ENCODE results near the gene ABCB9.
A peak's percentile ranks its signal among the peaks of the same experiment; 100 is the strongest.
"Not testable (repeated sequence)": the region's sequence is repeated elsewhere in the genome, so short reads cannot be mapped to it uniquely, and the experiment has no call there.

ABCB9 gene

DNA sequence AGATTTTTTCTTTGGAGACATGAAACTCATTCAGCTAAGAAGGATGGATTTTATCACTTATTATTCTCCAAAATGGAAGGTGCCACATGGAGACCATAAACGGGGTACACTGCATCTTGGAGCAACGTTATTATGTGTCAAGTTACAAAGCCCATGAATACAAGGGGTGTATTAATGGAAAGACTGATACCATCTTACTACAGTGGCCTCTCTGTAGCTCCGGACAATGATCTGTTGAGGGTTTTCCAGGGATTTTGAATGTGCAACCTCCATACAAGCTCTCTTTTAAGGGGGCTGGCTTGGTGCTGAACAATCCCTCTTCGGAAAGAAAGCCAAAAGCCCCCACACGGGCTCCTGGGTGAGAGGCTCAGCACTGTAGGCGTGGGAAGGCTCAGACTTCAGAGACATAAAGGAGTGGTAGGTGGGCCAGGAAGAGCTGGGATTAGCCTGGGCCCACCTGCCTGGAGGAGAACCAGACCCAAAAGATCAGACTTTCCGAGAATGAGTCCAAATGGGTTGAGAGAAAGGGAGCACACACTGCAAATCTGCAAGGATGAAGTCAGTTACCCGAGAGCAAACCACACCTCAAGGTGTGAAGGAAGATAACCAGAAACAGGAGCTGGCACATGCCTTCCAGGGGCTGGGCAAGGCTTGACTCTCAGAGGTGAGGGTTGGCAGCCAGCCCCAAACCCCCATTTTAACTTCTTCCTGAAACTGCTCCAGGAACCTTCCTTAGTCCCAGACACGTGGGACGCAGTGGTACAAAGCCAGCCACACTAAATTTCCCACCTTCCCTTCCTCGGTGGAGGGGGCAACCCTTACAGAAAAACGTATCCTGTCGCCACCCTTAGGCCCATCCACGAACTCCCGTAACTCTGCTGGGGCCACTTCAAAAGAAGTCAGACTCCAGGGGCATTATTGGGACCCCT, 71.8 kb downstream of the ABCB9 start:
- DNase-seq = peak in 1 of 4 experiments; percentile 23

DNA sequence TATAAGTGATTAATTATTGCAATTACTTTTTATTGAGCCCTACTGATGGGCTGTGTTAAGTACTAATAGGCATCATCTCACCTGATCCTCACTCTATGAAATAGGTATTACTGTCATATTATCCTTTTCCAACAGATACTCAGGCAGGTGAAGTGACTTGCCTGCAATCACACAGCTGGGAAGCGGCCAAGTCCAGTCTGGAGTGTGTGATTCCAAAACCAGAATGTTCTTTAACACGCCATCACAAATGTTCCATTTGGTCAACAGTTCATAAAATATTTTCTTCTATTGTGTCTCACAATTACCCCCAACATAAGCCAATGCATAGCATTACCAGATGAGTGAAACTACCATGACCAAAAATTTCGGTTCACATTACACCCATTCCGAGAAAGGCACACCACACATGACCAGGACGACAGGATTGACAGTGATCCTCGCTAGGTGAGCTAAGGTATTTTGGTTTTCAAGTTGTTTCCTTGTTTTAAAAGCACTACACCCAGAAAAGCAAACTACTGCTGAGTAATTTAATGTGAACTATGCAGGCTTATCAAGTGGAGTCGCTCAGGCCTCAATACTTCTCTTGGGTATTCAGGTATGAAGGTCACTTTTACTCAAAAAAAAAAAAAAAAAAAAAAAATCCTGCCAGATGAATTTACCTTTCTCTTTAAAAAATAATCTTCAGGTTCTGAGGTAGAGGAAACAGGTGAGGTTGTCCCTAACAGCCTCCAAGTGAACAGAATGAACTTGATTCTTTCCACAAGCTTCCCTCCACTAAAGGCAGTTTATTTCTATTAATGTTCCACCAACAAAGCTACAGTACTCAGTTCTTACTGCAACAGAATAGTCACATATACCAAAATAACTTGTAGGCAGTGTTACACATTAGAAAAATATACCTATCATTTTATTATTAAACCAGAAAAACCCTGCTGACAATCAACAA, 72.8 kb downstream of the ABCB9 start:
- DNase-seq = no peak

DNA sequence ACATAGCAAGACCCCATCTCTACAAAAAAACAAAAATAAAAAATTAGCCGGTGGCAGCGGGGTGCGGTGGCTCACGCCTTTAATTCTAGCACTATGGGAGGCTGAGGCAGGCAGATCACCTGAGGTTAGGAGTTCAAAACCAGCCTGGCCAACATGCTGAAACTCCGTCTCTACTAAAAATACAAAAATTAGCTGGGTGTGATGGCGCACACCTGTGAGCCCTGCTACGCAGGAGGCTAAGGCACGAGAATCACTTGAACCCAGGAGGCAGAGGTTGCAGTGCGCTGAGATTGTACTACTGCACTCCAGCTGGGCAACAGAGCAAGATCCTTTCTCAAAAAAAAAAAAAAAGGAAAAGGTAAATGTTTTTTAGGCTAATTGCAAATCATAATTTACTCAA, 73.5 kb downstream of the ABCB9 start:
- not testable (repeated sequence) for DNase-seq

DNA sequence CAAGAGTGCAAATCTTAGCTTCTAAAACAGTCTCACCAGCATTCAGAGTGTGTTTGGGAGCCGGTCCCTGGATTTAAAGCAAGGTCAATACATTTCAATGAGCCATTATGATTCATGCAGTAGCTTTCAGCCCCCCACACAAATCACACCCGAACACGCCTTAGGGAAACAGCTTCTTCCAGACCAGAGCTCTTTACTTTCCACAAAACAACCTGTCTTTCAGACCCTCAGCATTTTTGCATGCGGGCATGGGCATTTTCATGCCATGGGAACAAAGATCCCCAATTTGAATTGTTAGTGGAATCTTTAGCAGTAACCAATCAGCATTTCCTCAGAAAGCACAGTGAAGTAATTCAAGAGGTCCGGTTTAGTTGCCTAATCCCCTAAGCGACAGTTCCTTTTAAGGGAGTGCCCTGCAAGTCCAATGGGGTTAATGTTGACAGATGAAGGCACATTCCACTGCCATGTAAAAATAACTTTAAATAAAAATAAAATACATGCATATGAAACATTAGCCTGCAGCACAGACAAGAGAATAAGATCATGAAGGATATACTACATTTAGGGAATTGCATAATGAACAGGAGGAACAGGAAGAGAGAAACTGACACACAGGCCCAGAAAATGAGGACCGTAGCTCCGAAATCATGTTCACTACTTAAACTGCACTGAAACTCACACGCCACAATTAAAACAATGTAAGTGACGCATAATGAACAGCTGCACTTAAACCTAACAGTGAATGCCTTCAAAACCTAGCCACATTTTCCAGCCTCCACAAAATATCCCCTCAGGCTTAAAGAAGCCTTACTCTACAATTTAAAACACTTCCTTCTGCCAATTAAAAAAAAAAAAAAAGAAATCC, 74.4 kb downstream of the ABCB9 start:
- peak; percentile 65 to 83 (median 74) for DNase-seq

DNA sequence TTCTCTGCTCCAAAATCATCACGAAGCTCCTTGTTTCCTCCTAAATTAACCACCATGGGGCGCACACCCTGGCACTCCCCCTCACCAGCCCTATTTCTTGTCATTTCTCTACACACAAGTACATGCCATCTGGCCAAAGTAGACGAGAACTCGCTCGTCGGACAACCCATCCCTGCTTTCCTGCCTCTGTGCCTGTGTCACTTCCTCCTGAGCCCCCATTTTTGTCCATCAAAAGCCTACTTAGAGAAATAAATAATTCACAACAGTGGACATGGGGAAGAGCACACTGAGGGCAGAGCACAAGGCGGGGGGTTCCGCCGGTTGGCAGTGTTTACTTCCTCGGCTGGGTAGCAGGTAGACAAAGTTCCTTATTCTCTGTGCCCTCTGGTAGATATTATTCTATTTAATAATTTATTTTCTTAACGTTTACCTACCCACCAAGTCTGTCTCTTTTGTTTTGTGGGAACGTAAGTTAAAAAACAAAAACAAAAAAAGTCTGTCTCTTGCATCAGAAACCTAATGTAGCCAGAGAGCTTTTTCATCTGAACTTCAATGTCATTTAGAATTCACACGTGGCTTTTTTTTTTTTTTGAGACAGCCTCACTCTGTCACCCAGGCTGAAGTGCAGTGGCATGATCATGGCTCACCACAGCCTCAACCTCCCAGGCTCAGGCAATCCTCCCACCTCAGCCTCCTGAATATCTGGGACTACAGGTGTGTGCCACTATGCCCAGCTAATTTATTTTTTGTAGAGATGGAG, 76.3 kb downstream of the ABCB9 start:
- peak in 2 of 4 experiments; percentile 14 to 21 for DNase-seq

DNA sequence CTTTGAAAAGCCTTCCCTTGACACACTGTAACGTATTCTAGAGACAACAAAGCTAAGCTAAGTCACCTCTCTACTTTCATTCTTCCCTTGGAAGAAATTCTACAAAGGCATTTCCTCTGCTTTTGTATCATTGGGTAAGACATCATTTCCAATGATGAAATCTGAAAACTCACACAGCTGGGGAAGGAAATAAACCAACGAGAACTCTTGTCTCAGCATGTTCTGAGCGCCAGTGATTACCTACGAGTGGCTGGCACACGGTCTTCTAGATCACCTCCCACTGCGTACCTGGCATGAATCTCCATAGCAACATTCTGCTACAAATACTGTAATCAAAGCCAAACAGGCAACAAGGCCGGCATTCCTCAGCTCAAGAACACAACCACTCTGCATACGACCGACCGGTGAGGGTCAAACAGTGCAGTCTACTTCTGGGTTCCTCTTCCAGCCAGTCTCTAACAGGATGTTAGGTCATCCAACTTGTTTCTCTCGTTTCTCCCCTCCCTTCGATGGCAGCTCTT, 78.0 kb downstream of the ABCB9 start:
- DNase-seq = peak; percentile 70 to 85 (median 79)

DNA sequence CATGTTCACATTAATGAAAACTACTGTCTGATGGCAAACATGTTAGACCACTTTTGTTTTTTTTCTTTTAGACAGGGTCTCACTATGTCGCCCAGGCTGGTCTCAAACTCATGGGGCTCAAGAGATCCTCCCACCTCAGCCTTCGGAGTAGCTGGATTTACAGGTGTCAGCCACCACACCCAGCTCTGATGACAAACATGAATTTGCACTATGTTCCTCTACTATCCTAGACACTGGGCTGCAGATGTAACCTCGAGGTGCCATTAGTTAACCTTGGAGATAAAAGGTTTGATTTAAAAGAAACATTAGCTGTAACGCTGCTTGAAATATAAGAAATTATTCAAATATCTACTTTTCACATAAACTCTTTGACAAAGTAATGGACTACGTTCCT, 78.4 kb downstream of the ABCB9 start:
- DNase-seq = no peak

DNA sequence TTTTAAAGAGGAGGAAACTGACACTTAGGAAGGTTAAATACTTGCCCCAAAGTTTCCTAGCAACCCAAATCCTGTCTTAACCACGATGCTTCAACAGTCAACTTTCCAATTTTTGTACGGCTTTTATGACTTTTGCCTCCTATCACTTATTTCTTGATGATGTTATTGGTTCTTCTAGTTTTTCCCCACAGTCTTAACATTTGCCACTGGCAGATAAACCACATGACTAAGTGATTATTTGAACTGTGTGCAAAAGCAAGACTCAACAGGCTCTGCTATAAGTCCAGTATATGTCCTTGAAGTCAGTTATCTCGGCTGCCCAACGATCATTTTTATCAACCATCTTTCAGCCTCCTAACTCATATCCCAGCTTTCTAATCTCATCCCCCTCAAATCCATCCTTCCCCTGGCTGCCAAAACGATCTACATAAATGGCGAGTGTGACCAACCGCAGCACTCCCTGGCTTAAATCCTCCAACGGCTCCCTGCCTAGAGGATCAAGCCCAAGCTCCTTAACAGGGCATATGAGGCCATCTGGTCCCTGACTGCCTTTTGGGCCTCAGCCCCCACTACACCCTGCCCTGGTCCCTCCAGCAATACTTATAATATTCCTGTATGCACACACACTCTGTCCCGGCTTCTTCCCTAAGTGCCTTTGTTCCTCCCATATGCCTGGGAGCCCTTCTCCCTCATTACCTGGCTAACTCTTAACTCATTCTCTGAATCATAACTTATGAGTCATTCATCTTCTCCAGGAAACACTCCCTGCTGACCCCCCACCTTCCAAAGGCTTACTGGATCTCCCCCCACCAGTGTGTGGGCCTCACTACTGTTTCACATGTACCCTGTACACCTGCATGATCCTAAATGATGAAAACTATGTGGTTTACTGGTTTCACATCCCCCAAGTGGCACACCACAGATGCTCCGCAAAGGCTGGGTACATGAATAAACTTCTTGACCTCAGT, 79.1 kb downstream of the ABCB9 start:
- no peak for DNase-seq

DNA sequence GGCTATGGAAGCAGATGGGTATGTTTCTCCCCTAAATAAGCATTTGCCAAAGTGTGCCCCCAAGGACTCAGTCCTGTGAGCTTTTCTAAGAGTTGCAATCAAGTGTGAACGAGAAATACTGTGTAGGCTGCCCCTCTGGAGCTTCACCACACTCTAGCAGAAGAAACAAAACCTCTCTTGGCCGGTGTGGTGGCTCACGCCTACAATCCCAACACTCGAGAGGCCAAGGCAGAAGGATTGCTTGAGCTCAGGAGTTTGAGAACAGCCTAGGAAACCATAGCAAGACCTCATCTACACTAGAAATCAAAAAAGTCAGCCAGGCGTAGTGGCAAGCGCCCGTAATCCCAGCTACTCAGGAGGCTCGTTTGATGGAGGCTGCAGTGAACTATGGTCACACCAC, 80.1 kb downstream of the ABCB9 start:
- no peak for DNase-seq

DNA sequence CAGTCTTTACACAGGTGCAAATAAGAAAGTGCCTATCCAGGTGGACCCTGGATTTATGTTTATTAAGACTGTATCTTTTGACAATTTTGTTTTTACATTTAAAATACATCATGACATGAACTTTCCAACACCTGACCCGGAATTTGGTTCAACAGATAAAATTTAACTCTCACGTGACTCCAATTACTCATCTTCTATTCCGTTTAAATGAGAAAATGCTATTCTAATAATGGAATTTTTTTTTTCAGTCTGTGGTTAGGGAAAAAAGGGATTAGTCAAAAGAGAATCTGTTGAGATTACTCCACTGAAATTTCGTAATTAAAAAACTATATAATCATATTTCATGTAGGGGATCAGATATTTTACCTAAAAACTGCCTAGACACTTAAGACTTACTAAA, 81.4 kb downstream of the ABCB9 start:
- peak in 2 of 4 experiments; percentile 13 to 31 for DNase-seq

DNA sequence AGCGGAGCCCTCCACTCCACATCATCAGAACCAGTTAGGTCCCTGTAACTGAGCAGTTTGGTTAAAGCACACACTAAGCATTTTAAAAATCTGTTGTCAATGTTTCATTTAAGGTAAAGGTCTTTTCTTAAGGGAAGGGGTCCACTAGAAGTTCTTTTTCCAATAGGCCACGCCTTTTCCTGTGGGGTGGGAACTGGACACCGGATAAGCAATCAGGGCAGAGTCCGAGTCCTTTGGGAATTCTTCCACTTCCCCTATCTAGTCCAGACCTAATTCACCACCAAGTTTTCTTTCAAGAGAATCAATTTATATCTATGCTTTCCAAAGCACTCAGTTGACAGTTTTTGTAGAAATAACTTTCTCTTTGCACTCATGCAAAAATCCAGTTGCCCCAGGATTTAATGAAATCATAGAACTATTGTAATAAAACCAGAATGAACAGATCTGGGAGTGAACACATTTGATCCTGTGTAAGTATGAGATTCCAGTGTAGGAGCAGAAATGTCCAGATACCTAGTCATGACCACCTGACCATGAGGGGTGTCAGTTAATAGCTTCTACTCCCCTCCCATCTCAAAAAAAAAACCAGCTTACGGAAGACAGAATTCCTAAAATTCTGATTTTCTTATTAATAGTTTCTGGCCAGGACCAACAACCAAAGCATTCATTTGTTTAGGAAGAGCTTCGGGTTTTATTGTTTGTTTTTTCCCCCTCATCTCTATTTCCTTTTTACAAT, 82.0 kb downstream of the ABCB9 start:
- no peak for DNase-seq

DNA sequence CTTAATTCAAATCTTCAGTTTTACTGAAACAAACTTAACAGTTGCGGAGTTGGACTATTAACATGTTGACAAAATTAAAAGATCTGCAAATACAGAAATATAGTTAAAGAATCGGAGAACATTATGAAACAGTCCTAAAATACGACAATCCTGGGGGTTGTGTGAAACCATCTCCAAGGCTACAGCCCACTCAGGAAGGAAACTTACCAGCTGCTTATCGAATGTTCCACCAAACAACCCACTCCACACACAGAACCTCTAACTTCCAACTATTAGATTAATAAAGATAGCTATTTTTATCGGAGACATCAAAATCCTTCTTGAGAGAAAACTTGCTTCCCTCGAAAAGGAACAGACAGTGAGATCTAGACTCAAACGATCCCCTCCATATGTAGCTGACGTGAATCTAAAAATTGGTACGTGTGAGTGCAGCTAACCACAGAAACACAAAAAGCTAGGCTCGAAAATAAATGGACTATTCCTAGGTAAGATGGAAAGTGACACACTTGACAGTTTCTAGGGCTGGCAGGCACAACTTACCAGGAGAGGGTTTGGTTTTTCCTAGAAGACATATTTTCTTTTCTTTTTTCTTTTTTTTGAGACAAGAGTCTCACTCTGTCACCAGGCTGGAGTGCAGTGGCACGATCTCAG, 83.2 kb downstream of the ABCB9 start:
- no peak for DNase-seq

DNA sequence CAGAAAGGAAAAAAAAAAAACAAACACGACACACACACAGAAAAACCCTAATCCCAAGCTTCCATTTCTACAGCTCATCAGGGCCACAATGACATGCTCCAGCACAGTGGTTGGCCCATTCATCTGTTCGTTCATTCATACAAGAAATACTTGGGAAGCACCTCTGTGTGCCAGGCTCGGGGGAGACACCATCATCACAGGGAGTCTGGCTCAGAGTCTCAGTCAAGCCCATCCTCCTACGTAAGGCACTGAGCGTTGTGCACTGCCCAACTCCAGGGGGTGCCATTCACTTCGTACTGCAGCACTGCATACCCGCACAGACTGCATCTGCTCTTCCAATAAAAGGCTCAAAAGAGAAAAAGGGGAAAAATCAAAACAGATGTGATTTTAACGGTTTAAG, 85.6 kb downstream of the ABCB9 start:
- peak; percentile 30 to 69 (median 52) for DNase-seq

DNA sequence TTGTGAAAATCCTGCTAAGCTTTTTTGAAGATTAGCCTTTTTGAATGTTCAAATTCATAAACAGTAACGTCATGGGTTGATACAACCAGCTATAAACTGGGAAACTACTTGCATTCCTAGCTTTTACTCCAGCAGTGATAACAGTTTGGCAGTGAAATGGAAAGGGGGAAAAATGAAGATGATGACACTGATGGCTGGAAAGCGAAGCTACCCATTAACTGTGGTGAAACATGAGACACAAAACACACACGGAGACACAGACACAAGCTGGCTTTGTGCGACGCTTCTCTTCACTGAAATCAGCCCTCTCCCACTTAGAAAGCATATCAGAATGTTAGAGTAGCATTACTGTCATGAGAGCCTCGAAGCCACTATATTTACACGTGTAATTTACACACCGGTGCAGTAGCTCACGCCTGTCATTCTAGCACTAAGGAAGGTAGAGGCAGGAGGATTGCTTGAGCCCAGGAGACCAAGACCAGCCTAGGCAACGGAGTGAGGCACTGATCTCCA, 86.1 kb downstream of the ABCB9 start:
- no peak for DNase-seq
